ENCODE measurements around the gene AMN.

The AMN gene

GRCh38 chr14:102903889-102904512 lies 18.5 kb upstream of the AMN start:
- no peak overlapping the region for H3K4me3 ChIP-seq (ENCODE audit: low read length)
- TF ChIP-seq ZNF274 (IDR thresholded peaks at IDR 0.05; ENCODE audit: low read depth, low read length): no peak

GRCh38 chr14:102905116-102906108 lies 17.1 kb upstream of the AMN start:
- no peak for TF ChIP-seq ZNF274 (IDR thresholded peaks at IDR 0.05; ENCODE audit: low read depth, low read length)
- H3K4me3 ChIP-seq (ENCODE audit: low read length): no peak overlapping the region

GRCh38 chr14:102906616-102907302 lies 15.7 kb upstream of the AMN start:
- TF ChIP-seq ZNF274 (IDR thresholded peaks at IDR 0.05; ENCODE audit: low read depth, low read length): no peak

GRCh38 chr14:102907303-102907844 lies 15.1 kb upstream of the AMN start:
- TF ChIP-seq ZNF274 (IDR thresholded peaks at IDR 0.05; ENCODE audit: low read depth, low read length): no peak

More at GRCh38 chr14:102906616-102907302, 15.7 kb upstream of the AMN start:
- H3K4me3 ChIP-seq (ENCODE audit: low read length): no peak overlapping the region

GRCh38 chr14:102907980-102908730 lies 14.3 kb upstream of the AMN start:
- H3K4me3 ChIP-seq (ENCODE audit: low read length): no peak overlapping the region
- TF ChIP-seq ZNF274 (IDR thresholded peaks at IDR 0.05; ENCODE audit: low read depth, low read length): no peak

More at GRCh38 chr14:102907303-102907844, 15.1 kb upstream of the AMN start:
- H3K4me3 ChIP-seq (ENCODE audit: low read length): no peak overlapping the region

- TF ChIP-seq ZNF274 (IDR thresholded peaks at IDR 0.05; ENCODE audit: low read depth, low read length): no peak
- no peak overlapping the region for H3K4me3 ChIP-seq (ENCODE audit: low read length)
These were observed 13.6 kb upstream of the AMN start for GRCh38 chr14:102908766-102909455.

GRCh38 chr14:102909462-102909861 lies 13.0 kb upstream of the AMN start:
- TF ChIP-seq ZNF274 (IDR thresholded peaks at IDR 0.05; ENCODE audit: low read depth, low read length): no peak
- H3K4me3 ChIP-seq (ENCODE audit: low read length): no peak overlapping the region

- TF ChIP-seq ZNF274 (IDR thresholded peaks at IDR 0.05; ENCODE audit: low read depth, low read length): no peak
These were observed 12.6 kb upstream of the AMN start for GRCh38 chr14:102909911-102910310.

GRCh38 chr14:102910442-102910841 lies 12.0 kb upstream of the AMN start:
- no peak overlapping the region for H3K4me3 ChIP-seq (ENCODE audit: low read length)
- TF ChIP-seq ZNF274 (IDR thresholded peaks at IDR 0.05; ENCODE audit: low read depth, low read length): no peak

More at GRCh38 chr14:102909911-102910310, 12.6 kb upstream of the AMN start:
- H3K4me3 ChIP-seq (ENCODE audit: low read length): no peak overlapping the region

- H3K4me3 ChIP-seq (ENCODE audit: low read length): no peak overlapping the region
- TF ChIP-seq ZNF274 (IDR thresholded peaks at IDR 0.05; ENCODE audit: low read depth, low read length): no peak
These were observed 10.9 kb upstream of the AMN start for GRCh38 chr14:102911541-102911951.

GRCh38 chr14:102911991-102912761 lies 10.3 kb upstream of the AMN start:
- TF ChIP-seq ZNF274 (IDR thresholded peaks at IDR 0.05; ENCODE audit: low read depth, low read length): no peak
- no peak overlapping the region for H3K4me3 ChIP-seq (ENCODE audit: low read length)

All from GM08714 (cell line).